PC-3 (cell line): ENCODE data around the gene MCOLN2.

Source experiments
- CTCF ChIP-seq: fragments of 300-600 bp; sonication (generic); conservative IDR thresholded peaks from 2 replicates; pipeline ENCODE4 v1.5.1; 2017; ENCODE audit warnings: antibody characterized with exemption, low read depth, mild to moderate bottlenecking, low read length
- EZH2 ChIP-seq: fragments of 300-600 bp; sonication (generic); IDR thresholded peaks from one replicate; pipeline ENCODE4 v1.6.1; 2017; ENCODE audit warnings: antibody characterized with exemption, mild to moderate bottlenecking, low read length; ENCODE audit not compliant: unreplicated experiment
- EZH2phosphoT487 ChIP-seq: fragments of 300-600 bp; sonication (generic); IDR thresholded peaks from 2 replicates; pipeline ENCODE4 v1.6.1; 2018; ENCODE audit warnings: mild to moderate bottlenecking, antibody characterized with exemption, low read length, borderline replicate concordance

GRCh38 chr1:85042413-85042812 is 45.5 kb upstream of the MCOLN2 start:
- TF ChIP-seq CTCF (no peak), EZH2 (no peak), EZH2phosphoT487 (no peak)
